Brain microvascular endothelial cell (primary cell): ENCODE data around the gene MIAT.

Source experiments
- DNase-seq: peaks from one replicate; pipeline ENCODE4 v3.0.0-alpha.2; 2020
- H3K27ac ChIP-seq: fragments of 250-450 bp; sonication (Bioruptor Pico); 2 replicates; pipeline ENCODE4 v1.5.1; 2020; ENCODE audit warnings: mild to moderate bottlenecking, moderate library complexity
- H3K27me3 ChIP-seq: fragments of 250-450 bp; sonication (Bioruptor Pico); replicated peaks from 2 replicates; pipeline ENCODE4 v1.5.1; 2020; ENCODE audit warnings: mild to moderate bottlenecking
- H3K36me3 ChIP-seq: fragments of 250-450 bp; sonication (Bioruptor Pico); replicated peaks from 2 replicates; pipeline ENCODE4 v1.5.1; 2020; ENCODE audit warnings: mild to moderate bottlenecking
- H3K4me3 ChIP-seq: 2 replicates; pipeline ENCODE4 v1.5.1; 2011; ENCODE audit warnings: low read depth, mild to moderate bottlenecking, control low read depth, low read length, moderate library complexity
- CTCF ChIP-seq: IDR thresholded peaks from 2 replicates; pipeline ENCODE4 v1.5.1; 2011; ENCODE audit warnings: low read depth, mild to moderate bottlenecking, moderate library complexity, low read length, control low read depth, inconsistent platforms; ENCODE audit errors: missing control alignments
- in situ Hi-C: cut with HindIII; loops from 2 replicates; pipeline ENCODE4 v1.10.0; 2017; ENCODE audit warnings: low sequenced_read_pairs, low pct_ligation_motif_present

The MIAT gene

GRCh38 chr22:26672060-26672471 lies 14.7 kb downstream of the MIAT start:
- no peak for TF ChIP-seq CTCF
- Histone ChIP-seq H3K27me3 (no peaks in the 10 kb centered on the region), H3K27ac (peak overlapping the region; percentile 96), H3K36me3 (no peaks in the 10 kb centered on the region), H3K4me3 (peak overlapping the region; percentile 90)
- DNase-seq, result no peak
- in situ Hi-C loops, result no loop called here

GRCh38 chr22:26672590-26673468 lies 15.4 kb downstream of the MIAT start:
- no peaks in the 10 kb centered on the region for H3K36me3 ChIP-seq
- peak; percentile 68 for TF ChIP-seq CTCF
- peak; percentile 88 for DNase-seq
- H3K27ac ChIP-seq, result peak overlapping the region; percentile 96
- H3K4me3 ChIP-seq, result peak overlapping the region; percentile 90
- H3K27me3 ChIP-seq, result no peaks in the 10 kb centered on the region
- in situ Hi-C loops, result no loop called here

GRCh38 chr22:26673486-26673885 lies 16.1 kb downstream of the MIAT start:
- no peaks in the 10 kb centered on the region for H3K36me3 ChIP-seq
- H3K27ac ChIP-seq, result peak overlapping the region; percentile 96
- no peaks in the 10 kb centered on the region for H3K27me3 ChIP-seq
- TF ChIP-seq CTCF, result no peak
- DNase-seq, result peak; percentile 13
- peak overlapping the region; percentile 90 for H3K4me3 ChIP-seq
- in situ Hi-C loops, result no loop called here

- Histone ChIP-seq H3K27ac (no peak overlapping the region), H3K4me3 (no peak overlapping the region), H3K36me3 (no peaks in the 10 kb centered on the region), H3K27me3 (no peaks in the 10 kb centered on the region)
- in situ Hi-C loops, result no loop called here
- no peak for TF ChIP-seq CTCF
- no peak for DNase-seq
Measured at GRCh38 chr22:26674211-26675190, 17.1 kb downstream of the MIAT start.

GRCh38 chr22:26675687-26676268 lies 18.4 kb downstream of the MIAT start:
- Histone ChIP-seq H3K36me3 (no peaks in the 10 kb centered on the region), H3K4me3 (no peak overlapping the region), H3K27me3 (no peaks in the 10 kb centered on the region), H3K27ac (no peak overlapping the region)
- TF ChIP-seq CTCF, result no peak
- in situ Hi-C loops, result no loop called here
- no peak for DNase-seq
